NCI-H146 treated with DMSO at 0.1 percent for 48 hours (cell line): ENCODE data around the gene GIMAP7.

Experiments
- DNase-seq: peaks from one replicate; lab custom pipeline; 2025; ENCODE audit not compliant: unreplicated experiment; lab: John Stamatoyannopoulos, UW

Gene GIMAP7

DNA sequence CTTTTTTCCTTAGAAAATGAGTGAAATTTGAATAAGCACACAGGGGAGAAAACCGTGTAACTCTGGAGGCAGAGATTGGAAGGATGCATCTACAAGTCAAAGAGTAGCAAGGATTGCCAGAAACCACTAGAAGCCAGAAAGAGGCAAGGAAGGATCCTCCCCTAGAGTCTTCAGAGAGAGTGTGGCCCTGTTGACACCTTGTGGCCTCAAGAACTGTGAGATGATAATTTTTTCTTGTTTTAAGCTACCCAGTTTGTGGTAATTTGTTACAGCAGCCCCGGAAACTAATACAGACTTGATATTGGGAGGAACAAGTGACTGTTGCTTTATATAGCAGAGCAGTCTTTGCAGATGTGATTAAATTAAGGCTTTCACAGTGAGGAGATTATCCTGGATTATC is 3.6 kb upstream of the GIMAP7 start:
- no peak for DNase-seq

DNA sequence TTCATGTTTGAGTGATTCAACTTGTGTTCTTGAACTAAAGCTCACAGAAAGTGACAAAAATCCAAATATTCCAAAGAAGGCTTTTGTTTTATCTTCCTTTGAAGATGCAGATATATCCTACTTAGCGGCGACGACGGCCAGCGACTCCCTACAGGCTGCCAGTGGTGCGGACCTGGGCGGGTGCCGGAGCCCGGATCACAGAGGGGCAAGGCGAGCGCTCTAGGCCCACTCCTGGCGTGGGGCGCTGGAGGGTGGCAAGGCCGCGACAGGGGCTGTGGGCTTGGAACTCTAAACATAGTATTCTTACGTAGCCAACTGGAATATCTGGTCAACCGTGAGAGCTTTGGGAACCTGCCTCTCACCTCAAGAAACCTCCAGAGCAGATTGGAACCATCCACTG is 914 bp upstream of the GIMAP7 start:
- no peak for DNase-seq

DNA sequence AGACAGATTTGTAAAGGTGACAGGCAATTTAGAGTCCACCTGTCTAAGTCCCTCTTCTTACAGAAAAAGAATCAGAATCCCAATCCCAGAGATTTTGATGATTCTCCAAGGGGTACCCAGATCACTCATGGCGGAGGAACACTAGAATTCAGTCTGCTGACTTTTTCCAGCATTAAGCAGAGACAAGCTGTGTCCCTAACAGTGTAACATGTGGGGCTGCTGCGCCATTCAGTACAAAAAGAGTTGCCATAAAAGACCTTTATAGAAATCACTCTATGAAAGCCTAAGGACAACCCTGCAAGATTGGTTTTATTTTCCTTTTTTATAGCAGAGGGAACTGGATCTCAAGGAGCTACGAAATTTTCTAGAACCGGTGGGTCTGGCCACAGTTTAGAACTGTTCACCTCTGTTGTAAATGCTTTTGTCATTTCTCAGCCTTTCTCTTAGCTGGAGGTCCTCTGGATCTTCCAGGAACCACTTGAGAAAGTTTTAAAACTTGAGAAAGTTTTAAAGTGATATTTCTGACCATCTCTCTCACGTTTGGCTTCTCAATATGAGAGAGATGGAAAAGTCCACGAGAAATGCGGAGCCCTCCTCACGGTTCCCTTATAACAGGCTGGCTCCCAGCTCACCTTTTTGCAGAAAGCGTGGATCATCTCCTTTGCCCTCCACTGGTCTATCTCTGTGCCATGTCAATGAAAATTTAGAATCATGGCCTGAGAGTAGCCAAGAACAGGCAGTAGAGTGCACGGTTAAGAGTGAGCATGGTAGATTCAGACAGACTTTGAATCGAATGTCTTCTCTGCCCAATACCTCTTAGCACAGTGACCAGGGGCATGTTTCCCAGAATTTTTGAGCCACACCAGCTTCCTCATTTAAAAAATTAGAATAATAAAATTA is 826 bp downstream of the GIMAP7 start:
- no peak for DNase-seq

DNA sequence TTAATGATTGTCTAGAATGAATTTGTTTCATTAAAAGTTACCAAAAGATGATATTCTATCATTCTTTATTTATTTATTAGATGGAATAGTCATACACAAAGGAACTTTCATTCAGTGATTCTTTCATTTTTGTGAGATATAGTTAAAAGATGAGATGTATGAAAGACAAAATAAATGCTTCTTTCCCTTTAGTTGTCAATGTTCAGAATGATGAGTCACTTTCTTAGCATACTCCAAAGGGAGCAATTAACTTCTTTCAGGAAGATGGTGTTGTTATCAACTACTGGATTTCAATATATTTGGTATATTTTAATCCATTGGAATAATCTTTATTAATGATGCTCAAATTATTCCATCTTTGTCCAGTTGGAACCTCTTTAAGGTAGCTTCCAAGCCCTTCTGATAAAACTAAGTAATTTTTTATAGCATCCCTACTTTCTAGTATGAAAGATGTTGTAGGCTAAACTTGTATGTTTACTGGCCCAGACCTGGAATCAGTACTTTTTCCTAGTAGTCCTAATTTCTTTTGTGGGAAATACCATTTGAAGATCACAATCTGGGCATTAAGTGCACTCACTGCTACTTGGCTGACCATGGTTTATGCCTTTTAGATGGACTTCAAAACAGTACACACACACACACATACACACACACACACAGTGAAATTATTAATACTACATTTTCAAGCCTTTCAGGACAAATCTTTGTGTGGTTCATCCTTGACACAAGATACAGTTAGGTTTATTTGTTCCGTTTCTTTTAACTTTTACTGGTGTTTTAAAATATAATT is 2.5 kb downstream of the GIMAP7 start:
- no peak for DNase-seq

DNA sequence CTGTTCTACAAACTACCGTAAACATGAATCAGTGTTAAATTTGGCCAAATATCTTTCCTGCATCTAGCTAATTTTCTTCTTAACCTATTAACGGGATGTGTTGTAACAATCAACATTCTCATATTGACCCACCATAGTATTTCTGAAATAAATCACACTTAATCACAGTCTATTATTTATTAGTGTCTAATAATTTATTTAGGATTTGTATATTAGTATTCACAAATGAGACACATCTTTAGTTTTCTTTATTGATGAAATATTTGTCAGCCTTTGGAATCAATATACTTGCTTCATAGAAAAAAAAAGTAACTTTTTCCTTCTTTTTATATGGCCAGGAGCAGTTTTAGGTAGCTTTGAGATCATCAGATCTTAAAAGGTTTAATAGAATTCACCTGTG is 4.6 kb downstream of the GIMAP7 start:
- DNase-seq = no peak

DNA sequence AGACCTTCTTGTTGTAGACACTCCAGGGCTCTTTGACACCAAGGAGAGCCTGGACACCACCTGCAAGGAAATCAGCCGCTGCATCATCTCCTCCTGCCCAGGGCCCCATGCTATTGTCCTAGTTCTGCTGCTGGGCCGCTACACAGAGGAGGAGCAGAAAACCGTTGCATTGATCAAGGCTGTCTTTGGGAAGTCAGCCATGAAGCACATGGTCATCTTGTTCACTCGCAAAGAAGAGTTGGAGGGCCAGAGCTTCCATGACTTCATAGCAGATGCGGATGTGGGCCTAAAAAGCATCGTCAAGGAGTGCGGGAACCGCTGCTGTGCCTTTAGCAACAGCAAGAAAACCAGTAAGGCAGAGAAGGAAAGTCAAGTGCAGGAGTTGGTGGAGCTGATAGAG is 5.5 kb downstream of the GIMAP7 start:
- no peak for DNase-seq

DNA sequence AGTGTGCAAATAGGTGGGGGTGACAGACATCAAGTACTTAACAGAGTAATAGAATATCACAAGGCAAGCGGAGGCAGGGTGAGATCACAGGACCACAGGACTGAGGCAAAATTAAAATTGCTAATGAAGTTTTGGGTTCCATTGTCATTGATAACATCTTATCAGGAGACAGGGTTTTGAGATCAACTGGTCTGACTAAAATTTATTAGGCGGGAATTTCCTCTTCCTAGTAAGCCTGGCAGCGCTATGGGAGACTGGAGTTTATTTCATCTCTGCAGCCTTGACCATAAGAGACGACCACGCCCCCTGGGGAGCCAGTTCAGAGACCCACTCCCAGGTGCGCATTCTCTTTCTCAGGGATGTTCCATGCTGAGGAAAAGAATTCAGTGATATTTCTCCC is 8.3 kb downstream of the GIMAP7 start:
- peak; percentile 8 for DNase-seq

DNA sequence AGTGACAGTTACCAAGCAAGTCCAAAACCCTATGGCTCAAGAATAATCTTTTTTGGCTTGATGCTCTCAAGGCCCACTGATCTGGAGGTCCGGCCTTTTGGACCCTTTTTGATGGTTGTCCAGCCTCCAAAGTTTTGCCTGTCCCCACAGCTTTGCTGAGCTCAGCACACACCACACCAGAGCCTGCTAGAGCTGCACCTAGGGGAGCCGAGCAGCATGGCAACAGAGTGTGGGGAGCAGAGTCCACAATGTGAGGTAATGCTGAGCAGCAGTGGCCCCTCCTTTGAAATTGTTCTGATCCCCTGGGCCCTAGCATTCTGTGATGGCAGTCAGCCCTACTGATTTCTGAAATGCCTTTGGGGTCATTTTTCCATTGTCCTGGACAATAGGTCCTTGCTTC is 9.3 kb downstream of the GIMAP7 start:
- DNase-seq = no peak

DNA sequence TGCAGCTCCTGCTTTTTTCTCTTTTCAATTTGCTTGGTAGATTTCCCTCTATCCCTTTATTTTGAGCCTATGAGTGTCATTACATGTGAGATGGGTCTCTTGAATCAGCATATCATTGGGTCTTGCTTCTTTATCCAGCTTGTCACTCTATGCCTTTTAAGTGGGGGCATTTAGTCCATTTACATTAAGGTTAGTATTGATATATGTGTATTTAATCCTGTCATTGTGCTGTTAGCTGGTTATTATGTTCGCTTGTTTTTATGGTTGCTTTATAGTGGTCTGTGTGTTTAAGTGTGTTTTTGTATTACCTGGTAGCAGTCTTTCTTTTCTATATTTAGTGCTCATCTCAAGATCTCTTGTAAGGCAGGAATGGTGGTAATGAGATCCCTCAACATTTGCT is 17.0 kb downstream of the GIMAP7 start:
- no peak for DNase-seq

DNA sequence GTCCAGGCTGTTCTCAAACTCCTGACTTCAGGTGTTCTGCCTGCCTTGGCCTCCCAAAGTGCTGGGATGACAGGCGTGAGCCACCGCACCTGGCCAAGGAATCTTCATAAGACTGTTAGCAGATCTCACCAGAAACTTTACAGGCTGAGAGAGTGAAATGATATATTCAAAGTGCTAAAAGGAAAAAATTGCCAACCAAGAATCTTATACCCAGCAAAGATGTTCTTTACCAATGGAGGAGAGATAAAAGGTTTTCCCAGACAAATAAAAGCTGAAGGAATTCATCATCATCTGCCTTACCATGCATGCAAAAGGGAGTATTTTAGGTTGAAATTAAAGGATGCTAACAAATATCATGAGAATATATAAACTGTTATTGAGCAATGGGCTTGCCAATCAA is 23.6 kb downstream of the GIMAP7 start:
- DNase-seq = no peak

DNA sequence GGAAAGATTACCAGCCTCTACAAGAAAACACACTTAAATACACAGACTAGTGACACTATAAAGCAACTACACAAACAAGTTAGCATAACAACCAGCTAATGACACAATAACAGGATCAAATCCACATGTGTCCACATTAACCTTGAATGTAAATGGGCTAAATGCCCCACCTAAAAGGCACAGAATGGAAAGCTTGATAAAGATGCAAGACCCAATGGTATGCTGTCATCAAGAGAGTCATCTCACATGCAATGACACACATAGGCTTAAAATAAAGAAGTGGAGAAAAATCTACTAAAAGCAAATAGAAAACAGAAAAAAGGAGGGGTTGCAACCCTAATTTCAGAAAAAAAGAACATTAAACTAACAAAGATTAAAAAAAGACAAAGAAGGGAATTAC is 38.5 kb downstream of the GIMAP7 start:
- no peak for DNase-seq

DNA sequence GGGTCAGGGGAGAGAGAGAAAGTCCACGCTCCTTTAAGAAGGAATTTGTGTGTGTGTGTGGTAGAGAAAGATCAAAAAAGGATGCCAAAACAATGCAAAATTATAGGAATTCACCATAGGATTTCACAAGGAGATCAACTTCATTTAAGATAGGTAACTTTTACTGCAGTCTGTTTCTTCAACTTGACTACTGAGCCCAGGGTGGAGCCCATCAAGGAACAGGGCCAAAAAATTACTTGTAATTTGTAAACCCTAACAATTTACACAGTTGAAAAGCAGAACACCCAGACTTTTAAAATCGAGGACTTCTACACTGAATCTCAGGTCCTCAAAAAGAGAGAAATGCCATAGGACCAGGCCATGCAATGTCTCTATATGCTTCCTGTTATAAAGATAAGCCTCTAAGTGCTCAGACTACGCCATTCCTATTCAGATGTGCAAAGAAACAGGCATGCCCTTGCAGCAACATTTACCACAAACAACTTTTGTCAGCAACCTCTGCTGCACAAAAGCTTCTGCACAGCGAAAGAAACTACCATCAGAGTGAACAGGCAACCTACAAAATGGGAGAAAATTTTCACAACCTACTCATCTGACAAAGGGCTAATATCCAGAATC is 42.0 kb downstream of the GIMAP7 start:
- DNase-seq = no peak

DNA sequence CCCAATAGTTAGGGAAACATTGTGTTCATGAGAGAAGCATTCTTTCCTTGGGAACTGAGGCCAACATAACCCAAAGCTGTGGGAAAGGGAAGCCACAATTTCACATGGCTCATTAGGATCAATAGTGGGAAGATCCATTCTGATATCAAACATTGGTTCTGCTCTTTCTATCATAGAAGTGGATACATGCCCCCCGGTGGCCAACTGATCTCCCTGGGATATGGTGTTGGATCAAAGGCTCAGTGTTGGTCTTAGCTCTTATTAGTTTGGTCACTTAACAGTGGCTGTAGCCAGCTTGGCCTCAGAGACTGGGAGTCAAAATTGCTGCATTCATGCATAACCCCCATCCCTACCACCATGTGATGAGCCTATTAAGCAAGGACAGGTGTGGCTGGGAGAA is 45.8 kb downstream of the GIMAP7 start:
- DNase-seq = no peak

DNA sequence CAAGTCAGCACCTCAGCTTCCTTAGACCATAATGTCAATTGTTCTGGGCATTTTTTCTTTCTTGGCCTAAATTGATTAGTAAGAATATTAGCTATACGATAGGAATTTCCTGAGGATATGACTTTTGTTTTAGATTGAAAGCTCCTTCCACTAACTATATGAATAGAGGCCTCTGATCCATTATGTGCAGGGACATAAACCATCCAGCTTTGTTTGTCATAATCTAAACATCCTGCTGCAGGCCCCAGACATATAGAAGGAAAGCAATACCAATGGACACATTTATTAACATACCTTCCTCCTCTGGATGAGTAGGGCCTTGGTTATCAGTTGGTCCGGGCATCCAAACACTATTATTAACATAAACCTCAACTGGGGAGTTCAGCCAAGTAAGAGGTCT is 48.2 kb downstream of the GIMAP7 start:
- no peak for DNase-seq

DNA sequence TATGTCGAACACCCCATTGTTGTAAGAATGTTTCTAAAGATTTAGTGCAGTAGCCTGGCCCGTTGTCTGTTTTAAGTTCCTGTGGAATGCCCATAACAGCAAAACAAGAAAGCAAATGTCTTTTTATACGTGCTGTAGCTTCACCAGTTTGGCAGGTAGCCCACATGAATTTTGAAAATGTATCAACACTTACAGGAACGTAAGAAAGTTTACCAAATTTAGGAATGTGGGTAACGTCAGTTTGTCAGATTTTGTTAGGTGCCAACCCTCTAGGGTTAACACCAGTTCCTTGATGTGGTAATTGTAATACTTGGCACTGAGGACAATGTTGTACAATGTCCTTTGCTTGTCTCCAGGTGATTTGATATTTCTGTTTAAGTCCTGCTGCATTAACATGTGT is 49.3 kb downstream of the GIMAP7 start:
- DNase-seq = no peak

DNA sequence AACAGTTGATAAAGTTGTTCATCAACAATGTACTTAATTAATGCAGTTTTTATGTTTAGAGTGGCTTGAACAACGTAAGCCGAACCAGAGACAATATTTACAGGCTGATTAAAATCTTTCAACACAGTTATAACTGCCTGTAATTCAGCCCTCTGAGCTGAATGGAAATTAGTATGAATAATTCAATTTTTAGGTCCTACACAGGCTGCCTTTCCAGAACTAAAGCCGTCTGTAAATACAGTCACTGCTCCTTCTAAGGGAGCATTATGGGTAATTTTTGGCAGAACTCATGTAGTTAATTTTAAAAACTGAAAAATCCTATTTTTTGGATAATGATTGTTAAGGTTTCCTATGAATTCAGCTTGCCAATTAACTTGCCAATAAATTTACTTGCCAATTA is 49.9 kb downstream of the GIMAP7 start:
- no peak for DNase-seq

DNA sequence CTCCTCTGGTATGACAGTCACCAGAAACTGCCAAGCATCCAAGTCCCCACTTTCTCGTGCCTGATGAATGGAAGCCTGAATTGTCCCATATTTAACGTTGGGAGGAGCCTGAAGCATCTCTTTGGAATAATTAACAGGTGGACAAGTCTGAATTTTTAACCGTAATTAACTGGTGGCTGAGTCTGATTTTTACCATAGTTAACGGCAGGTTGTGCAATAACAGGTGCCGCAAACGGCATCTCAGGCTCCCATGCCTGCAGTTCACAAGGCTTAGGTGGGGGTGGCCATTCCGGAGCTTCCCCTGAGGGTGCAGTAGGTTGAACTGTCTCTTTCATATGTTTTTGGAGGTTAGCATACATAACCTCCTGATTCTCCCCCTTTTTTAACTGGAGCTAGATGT is 50.6 kb downstream of the GIMAP7 start:
- no peak for DNase-seq

DNA sequence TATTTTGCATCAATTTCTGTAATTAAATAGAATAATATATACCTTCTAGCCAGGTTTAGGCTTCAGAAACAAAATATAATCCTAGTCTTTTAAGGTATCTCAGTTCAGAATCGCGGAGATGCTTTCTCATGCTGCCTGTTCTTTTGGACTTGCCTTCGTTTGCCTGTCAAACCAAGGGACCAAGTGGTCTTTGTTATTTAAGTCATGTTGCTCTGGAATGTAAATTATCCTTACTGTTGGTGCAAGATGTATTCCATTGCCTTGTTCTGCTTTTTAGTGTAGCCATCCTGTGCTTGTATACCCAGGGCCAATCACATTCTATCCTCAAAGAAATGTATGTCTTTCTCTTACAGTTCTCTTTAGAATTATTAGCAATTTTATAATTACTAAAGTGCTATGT is 51.5 kb downstream of the GIMAP7 start:
- DNase-seq = no peak

DNA sequence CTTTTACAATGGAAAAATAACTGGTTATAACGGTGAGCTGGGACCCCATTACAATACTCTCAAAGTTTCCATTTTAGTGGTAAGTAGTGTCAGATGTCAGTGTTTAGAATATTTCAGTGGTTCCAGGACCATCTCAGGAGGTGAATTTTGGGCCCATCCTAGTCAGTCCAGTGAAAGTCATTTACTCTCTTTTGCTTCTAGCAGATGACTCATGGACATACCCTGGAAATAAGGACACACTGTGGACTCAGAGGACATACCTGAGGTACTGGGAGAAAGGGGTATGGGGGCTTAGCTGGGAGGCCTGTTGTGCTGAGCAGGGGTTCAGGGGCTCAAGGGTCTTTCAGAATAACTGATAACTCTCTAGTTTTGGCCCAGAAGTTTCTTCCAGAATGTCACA is 51.9 kb downstream of the GIMAP7 start:
- no peak for DNase-seq

DNA sequence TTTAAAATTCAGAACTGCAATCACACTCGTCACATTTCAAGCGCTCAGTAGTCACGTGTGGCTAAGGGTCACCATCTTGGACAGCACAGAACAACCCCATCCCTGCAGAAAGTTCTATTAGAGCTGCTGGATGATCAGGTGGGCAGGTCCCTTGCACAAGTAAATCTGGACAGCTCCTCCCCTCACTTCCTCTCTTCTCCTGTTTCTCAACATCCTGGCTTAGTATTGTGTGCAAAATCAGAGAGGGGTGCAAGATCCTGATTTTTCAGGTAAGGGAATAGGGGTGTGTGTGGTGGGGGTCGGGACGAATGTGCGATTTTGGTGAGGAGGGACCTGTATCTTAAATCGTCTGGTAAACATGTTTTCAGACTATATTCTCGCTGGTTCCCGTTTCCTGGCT is 52.5 kb downstream of the GIMAP7 start, which contains the start of gene GIMAP4:
Gene GIMAP4 (plus strand): TSS at position 222 of the 400 bp plus-strand sequence. CDS start 2,512 bp downstream, outside the sequence.
- DNase-seq = no peak

DNA sequence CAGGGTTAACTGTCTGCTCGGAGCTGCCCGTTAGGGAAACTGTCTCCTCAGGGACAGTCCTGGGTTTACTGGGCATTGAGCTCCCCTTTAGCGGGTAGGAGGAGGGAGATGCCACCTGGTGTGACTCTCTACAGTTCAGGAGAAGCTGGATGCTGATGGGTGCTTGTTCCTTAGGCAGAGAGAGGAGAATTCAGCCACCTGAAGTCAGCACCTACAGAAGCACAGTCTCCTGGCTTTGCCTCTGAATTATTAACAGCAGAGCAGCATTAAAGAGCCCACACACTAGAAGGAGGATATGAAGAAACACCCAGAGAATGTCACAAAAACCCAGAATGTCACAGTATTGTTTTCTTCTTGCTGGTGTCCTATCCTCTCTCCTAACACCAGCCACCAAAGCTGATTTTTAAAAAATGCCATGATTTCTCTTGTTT is 53.2 kb downstream of the GIMAP7 start:
- no peak for DNase-seq

DNA sequence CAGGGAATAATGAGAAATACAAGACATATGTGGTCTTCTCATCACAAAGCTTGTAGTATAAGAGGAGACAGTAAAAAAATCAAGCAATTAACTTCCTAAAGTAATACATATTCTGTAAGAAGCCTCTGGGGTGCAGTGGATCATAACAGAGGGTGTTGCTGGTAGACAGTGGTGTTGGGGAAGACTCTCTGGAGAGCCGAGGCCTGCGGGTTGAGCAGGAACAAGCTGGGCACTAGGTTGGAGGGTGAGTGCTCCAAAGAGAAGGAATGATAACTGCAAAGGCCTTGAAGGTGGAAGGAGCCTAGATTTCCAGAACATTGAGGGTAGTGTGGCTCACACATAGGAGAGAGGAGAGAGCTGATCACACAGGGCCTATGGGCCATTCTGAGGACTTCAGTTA is 54.0 kb downstream of the GIMAP7 start:
- no peak for DNase-seq
